ENCODE measurements around the gene NGEF. TPM values are rescaled to one million over a fixed set of nuclear protein-coding genes. Genes with fewer than 3 reads are reported as not detected.

NGEF gene, protein sequence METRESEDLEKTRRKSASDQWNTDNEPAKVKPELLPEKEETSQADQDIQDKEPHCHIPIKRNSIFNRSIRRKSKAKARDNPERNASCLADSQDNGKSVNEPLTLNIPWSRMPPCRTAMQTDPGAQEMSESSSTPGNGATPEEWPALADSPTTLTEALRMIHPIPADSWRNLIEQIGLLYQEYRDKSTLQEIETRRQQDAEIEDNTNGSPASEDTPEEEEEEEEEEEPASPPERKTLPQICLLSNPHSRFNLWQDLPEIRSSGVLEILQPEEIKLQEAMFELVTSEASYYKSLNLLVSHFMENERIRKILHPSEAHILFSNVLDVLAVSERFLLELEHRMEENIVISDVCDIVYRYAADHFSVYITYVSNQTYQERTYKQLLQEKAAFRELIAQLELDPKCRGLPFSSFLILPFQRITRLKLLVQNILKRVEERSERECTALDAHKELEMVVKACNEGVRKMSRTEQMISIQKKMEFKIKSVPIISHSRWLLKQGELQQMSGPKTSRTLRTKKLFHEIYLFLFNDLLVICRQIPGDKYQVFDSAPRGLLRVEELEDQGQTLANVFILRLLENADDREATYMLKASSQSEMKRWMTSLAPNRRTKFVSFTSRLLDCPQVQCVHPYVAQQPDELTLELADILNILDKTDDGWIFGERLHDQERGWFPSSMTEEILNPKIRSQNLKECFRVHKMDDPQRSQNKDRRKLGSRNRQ
- total RNA-seq (under 1 TPM; 0.26 to 0.71 TPM), polyA plus RNA-seq (ENCODE audit: insufficient read length in 6 of 6) (1 to 10 TPM in 5 of 6 donors, under 1 TPM in 1; 0.93 to 3.6 (median 1.7) TPM)
- long read RNA-seq, donor 1: 0 reads
- long read RNA-seq, donor 2: 0 reads
- long read RNA-seq, donor 3: 0 reads
- long read RNA-seq, donor 4, partial matches to known transcripts: 0 of 1 reads
- long read RNA-seq, donor 4, other reads (novel, unspliced or antisense): 1 of 1 reads
- long read RNA-seq, donor 5: 0 reads
- long read RNA-seq, donor 6: 0 reads
- long read RNA-seq, donor 7: 0 reads
- long read RNA-seq, donor 8: 0 reads
- long read RNA-seq, donor 9: 0 reads
- long read RNA-seq, donor 10: 0 reads
- long read RNA-seq, donor 11, partial matches to known transcripts: 0 of 3 reads
- long read RNA-seq, donor 11, other reads (novel, unspliced or antisense): 0 of 3 reads
- long read RNA-seq, donor 12: 0 reads

GRCh38 chr2:233013027-233013461, at the start of gene NGEF:
Gene NGEF (minus strand): TSS chr2:233013256. CDS start chr2:232974890, 38,366 bp downstream.
- Histone ChIP-seq H3K4me3 (no peak within 1 kb of the TSS), H3K4me1 (no peaks in the 10 kb centered on the region), H3K36me3 (no peaks in the 10 kb centered on the region), H3K27me3 (no peaks in the 10 kb centered on the region), H3K27ac (no peak within 1 kb of the TSS), H3K9me3 (no peaks in the 10 kb centered on the region)
- DNase-seq (no peak), ATAC-seq (no peak)
- TF ChIP-seq, protein P1, sequence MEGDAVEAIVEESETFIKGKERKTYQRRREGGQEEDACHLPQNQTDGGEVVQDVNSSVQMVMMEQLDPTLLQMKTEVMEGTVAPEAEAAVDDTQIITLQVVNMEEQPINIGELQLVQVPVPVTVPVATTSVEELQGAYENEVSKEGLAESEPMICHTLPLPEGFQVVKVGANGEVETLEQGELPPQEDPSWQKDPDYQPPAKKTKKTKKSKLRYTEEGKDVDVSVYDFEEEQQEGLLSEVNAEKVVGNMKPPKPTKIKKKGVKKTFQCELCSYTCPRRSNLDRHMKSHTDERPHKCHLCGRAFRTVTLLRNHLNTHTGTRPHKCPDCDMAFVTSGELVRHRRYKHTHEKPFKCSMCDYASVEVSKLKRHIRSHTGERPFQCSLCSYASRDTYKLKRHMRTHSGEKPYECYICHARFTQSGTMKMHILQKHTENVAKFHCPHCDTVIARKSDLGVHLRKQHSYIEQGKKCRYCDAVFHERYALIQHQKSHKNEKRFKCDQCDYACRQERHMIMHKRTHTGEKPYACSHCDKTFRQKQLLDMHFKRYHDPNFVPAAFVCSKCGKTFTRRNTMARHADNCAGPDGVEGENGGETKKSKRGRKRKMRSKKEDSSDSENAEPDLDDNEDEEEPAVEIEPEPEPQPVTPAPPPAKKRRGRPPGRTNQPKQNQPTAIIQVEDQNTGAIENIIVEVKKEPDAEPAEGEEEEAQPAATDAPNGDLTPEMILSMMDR (IDR thresholded peaks at IDR 0.05): no peak
- intact Hi-C loops (cut with DNase I): no loop called here

DNA sequence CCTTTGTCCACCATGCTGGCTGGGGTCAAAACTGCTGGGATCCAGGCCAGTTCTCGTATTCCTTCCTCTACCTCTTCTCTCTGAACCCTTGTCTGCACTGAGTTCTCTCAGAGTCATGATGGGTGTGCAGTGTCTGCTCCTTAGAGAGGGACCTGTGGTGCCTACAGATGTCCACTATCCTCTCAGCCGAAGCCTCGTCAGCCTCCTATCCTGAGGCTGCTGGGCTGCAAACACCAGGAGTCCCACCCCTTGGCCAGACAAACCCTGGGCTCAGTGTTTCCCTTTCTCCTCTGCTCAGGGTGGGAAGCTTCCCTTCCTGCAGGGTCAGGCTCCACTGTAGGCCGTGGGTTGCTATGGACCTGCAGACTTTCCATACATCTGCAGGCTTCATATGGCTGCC, 49.4 kb upstream of the NGEF start:
- Histone ChIP-seq H3K27me3 (no peaks in the 10 kb centered on the region), H3K9me3 (no peaks in the 10 kb centered on the region), H3K36me3 (no peaks in the 10 kb centered on the region), H3K4me1 (peaks cover 0 to 72% of the 10 kb centered on the region in 2 donors), H3K27ac (peak overlapping the region; percentile 81 to 91), H3K4me3 (peak overlapping the region in 1 of 2 donors; percentile 55)
- ATAC-seq (peak; percentile 8), DNase-seq (no peak)
- TF ChIP-seq, protein P1 (IDR thresholded peaks at IDR 0.05): no peak
- intact Hi-C loops (cut with DNase I): no loop called here

- Histone ChIP-seq H3K4me3 (peak overlapping the region; percentile 19 to 55), H3K27me3 (no peaks in the 10 kb centered on the region), H3K36me3 (no peaks in the 10 kb centered on the region), H3K4me1 (peaks cover 0 to 68% of the 10 kb centered on the region in 2 donors), H3K27ac (peak overlapping the region; percentile 81 to 91), H3K9me3 (no peaks in the 10 kb centered on the region)
- DNase-seq (peak; percentile 61 to 90 (median 72)), ATAC-seq (peak; percentile 44)
- TF ChIP-seq, protein P1 (IDR thresholded peaks at IDR 0.05): peak in 1 of 2 donors; percentile 40
- intact Hi-C loops (cut with DNase I): no loop called here
Observed at GRCh38 chr2:233061591-233062450, 48.8 kb upstream of the NGEF start.

- intact Hi-C loops (cut with DNase I): no loop called here
- Histone ChIP-seq H3K4me3 (peak overlapping the region; percentile 28 to 55), H3K27ac (peak overlapping the region; percentile 81 to 91), H3K4me1 (peaks cover 0 to 60% of the 10 kb centered on the region in 2 donors), H3K27me3 (no peaks in the 10 kb centered on the region), H3K36me3 (no peaks in the 10 kb centered on the region), H3K9me3 (no peaks in the 10 kb centered on the region)
- TF ChIP-seq, protein P1 (IDR thresholded peaks at IDR 0.05): no peak
- DNase-seq (no peak), ATAC-seq (no peak)
Observed at GRCh38 chr2:233060980-233061590, 48.0 kb upstream of the NGEF start.

All from left lung (tissue), 14 donors.